HG03103 (cell line): ENCODE data around the gene ANKMY1.
"Not testable (repeated sequence)": the region's sequence is repeated elsewhere in the genome, so short reads cannot be mapped to it uniquely, and the experiment has no call there.

Experiments used
- ATAC-seq: cut with Tn5 transposase; IDR thresholded peaks from one replicate; pipeline ENCODE4 v1.9.1; 2021; ENCODE audit warnings: low read depth; ENCODE audit not compliant: unreplicated experiment

The ANKMY1 gene

DNA sequence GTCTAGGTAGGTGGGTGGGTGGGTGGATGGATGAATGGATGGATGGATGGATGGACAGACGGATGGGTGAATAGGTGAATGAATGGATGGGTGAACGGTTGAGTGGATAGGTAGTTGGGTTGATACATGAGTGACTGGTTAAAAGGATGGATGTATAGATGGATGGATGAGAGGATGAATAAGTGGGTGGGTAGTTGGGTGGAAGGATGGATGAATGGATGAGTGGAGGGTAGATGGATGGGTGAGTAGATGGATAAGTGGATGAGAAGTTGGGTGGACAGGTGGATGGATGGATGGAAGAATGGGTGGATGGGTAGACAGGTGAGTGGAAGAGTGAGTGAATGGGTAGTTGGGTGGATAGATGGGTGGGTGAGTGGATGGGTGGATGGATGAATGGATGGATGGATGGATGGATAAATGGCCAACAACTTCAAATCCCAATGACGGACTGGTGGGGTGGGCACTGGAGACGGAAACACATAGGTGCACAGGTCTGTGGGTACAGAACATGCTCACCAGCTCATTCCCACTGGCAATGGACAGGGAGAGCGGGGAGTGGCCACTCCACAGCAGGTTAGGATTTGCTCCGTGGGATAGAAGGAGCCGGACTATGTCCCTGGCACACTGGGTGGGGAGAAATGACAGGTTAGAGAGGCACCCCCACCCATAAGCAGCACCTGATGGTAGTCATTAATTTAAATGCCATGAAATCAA is 48.8 kb downstream of the ANKMY1 start:
- ATAC-seq: no peak

GRCh38 chr2:240507778-240508251 is 50.0 kb downstream of the ANKMY1 start:
- no peak for ATAC-seq

GRCh38 chr2:240507060-240507777 is 50.6 kb downstream of the ANKMY1 start:
- no peak for ATAC-seq

DNA sequence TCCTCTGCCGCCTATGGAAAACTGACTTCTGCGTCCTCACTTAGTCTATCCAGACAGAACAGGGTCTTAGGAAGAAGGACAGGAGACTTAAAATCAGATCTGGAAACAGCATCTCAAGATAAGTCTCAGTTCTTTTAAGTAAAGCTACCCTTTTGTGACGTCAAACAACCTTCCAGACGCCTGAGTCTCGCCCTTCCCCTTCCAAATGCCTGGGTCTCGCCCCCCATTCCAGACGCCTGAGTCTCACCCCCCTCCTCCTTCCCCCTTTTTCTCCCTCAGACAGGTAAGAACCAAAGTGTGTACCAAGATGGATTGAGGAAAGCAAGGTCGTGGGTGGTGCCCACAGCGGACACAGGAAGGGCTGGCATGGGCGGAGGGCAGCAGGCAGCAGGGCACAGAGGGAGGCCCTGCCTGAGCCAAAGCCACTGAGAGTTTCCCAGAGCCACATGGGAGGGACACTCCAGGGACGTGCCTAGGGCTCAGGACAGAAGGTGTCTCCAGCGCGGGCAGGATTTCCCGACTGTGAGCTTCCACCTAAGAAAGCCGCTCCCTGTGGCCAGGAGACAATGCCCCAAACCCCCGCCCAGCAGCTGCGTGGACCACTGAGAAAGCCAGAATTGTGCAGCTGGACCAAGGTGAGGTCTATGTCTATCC is 51.3 kb downstream of the ANKMY1 start:
- ATAC-seq: no peak

- ATAC-seq: no peak
Observed at GRCh38 chr2:240505910-240506309, 51.9 kb downstream of the ANKMY1 start.

DNA sequence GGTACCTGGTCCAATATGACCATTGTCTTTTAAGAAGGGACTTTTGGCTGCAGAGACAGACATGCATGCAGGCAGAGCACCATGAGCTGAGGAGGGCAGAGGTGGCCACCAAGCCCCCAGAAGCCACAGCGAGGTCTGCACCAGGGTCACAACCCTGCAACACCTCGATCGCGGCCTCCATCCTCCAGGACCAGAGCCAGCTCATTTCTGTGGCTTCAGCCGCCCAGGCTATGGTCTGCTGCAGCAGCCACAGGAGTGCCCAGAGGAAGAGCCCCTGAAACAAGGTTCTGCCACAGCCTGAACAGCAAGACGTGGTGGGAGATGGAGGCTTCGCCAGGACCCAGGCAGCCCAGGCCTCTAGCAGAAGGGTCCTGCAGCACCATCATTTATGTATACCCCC is 53.9 kb downstream of the ANKMY1 start:
- ATAC-seq: no peak

DNA sequence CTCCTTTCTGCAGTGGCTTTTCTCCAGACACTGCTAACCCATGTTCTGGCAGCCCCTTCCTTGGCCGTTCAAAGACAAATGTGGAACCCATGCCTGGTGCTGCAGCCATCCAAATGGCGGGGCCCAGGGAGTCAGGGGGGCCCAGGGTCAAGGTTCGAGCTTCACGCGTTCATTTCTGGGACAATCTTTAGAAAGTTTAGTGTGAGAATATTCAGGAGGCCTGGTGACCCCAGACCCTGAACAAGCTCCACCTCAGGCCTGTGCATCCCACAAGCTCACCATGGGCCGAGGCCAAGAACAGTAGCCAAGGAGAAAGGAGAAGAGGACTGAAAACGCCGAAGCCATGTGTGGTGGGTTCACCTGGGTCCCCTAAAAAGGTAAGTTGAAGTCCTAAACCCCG is 54.4 kb downstream of the ANKMY1 start:
- ATAC-seq: no peak

- ATAC-seq: no peak
Observed at GRCh38 chr2:240502430-240503121, 55.2 kb downstream of the ANKMY1 start.

GRCh38 chr2:240502059-240502429 is 55.7 kb downstream of the ANKMY1 start:
- ATAC-seq: no peak

GRCh38 chr2:240501531-240501991 is 56.2 kb downstream of the ANKMY1 start:
- no peak for ATAC-seq

- no peak for ATAC-seq
Observed at GRCh38 chr2:240500561-240501423, 57.0 kb downstream of the ANKMY1 start.

GRCh38 chr2:240499309-240500301 is 58.2 kb downstream of the ANKMY1 start:
- ATAC-seq: no peak

- ATAC-seq: no peak
Observed at GRCh38 chr2:240498958-240499260, 58.9 kb downstream of the ANKMY1 start.

- no peak for ATAC-seq
Observed at GRCh38 chr2:240498171-240498957, 59.4 kb downstream of the ANKMY1 start.

DNA sequence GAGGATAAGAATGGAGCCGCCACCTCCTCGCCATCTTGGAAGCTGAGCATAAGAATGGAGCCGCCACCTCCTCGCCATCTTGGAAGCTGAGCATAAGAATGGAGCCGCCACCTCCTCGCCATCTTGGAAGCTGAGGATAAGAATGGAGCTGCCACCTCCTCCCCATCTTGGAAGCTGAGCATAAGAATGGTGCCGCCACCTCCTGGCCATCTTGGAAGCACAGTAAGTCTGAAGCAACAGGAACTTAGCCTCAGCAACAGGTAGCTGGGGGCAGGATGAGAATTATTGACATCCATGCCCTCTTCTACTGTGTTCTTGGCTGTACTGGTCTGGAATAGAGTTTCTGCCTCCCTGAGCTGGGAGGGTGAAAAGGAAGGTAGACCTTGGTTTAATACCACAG is 60.7 kb downstream of the ANKMY1 start:
- ATAC-seq: not testable (repeated sequence)

DNA sequence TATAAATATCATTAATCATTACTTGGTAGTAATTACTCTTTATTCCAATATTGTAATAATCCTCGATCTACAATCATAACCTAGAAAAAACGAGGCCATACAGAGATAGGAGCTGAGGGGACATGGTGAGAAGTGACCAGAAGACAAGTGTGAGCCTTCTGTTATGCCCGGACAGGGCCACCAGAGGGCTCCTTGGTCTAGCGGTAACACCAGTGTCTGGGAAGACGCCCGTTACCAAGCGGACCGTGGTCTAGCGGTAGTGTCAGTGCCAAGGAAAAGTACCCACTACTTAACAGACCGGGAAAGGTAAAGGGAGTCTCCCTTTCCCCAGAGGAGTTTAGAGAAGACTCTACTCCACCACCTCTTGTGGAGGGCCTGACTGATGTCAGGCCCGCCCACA is 62.8 kb downstream of the ANKMY1 start:
- not testable (repeated sequence) for ATAC-seq

DNA sequence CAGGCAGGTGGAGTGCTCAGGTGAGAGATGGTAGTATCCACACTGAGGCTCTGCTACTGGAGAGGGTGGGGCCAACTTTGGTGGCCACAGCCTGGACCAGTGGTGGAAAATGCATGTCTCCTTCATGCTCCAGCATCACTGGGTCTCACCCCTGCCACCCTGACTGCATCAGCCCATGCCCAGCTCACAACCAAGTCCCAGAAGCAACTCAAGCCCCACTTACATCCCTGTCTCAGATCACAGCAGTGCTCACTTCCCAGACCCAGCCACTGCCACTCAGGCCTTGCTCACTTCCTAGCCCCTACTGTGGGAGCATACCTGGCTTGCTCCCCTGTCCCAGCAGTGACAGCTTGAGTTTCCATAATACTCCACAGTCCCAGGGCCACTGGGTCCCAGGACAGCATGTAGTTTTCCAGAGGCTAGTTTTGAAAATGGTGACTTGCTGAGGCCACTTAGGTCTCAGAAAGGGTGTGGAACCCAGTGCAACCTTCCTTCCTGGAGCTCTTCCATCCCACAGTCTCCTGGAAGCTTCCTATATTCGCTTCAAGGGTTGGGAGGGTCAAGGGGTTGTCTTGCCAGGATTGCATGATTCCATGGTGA is 63.5 kb downstream of the ANKMY1 start:
- no peak for ATAC-seq

- no peak for ATAC-seq
Observed at GRCh38 chr2:240491483-240491882, 66.3 kb downstream of the ANKMY1 start.
